DND-41 (cell line): ENCODE results near the gene SINHCAF.

Experiments
- ATAC-seq: fragments of 200-7000 bp; cut with Tn5 transposase; 3 replicates; pipeline ENCODE4 v1.9.1; 2021; ENCODE audit warnings: low read depth; ENCODE audit not compliant: insufficient read depth
- DNase-seq: peaks from one replicate; pipeline ENCODE4 v3.0.0-alpha.2; 2020
- H2AFZ ChIP-seq: 2 replicates; pipeline ENCODE4 v1.6.0; 2012; ENCODE audit warnings: low read depth, low read length
- H3K27ac ChIP-seq: 2 replicates; pipeline ENCODE4 v1.5.1; 2012; ENCODE audit warnings: low read length, inconsistent platforms
- H3K27me3 ChIP-seq: fragments of 200-600 bp; sonication (generic); 2 replicates; pipeline ENCODE4 v1.6.0; 2012; ENCODE audit warnings: low read length, mild to moderate bottlenecking, inconsistent platforms; ENCODE audit not compliant: insufficient read depth, poor library complexity
- H3K36me3 ChIP-seq: 2 replicates; pipeline ENCODE4 v1.5.1; 2012; ENCODE audit warnings: low read length, inconsistent platforms; ENCODE audit not compliant: insufficient read depth
- H3K4me1 ChIP-seq: 2 replicates; pipeline ENCODE4 v1.5.1; 2012; ENCODE audit warnings: mild to moderate bottlenecking, low read length; ENCODE audit not compliant: insufficient read depth
- H3K4me2 ChIP-seq: 2 replicates; pipeline ENCODE4 v1.6.0; 2012; ENCODE audit warnings: mild to moderate bottlenecking, moderate library complexity, low read length, inconsistent platforms; ENCODE audit not compliant: insufficient read depth
- H3K4me3 ChIP-seq, 2 experiments: fragments of 200-600 bp in 1 of 2; shearing (Covaris generic) in 1 of 2; 2 replicates each; pipeline ENCODE4 v1.5.1; 2012 to 2016; ENCODE audit warnings: inconsistent platforms in 2 of 2, low read length in 2 of 2, mild to moderate bottlenecking in 2 of 2, low read depth in 1 of 2, moderate library complexity in 1 of 2
- H3K79me2 ChIP-seq: 2 replicates; pipeline ENCODE4 v1.6.0; 2012; ENCODE audit warnings: low read length, inconsistent platforms; ENCODE audit not compliant: insufficient read depth
- H3K9ac ChIP-seq: 2 replicates; pipeline ENCODE4 v1.6.0; 2012; ENCODE audit warnings: low read depth, mild to moderate bottlenecking, inconsistent platforms, low read length, moderate library complexity
- H3K9me3 ChIP-seq: 2 replicates; pipeline ENCODE4 v1.5.1; 2012; ENCODE audit warnings: low read length, moderate library complexity, mild to moderate bottlenecking, inconsistent platforms; ENCODE audit not compliant: insufficient read depth, severe bottlenecking
- H4K20me1 ChIP-seq: 2 replicates; pipeline ENCODE4 v1.6.0; 2012; ENCODE audit warnings: low read length; ENCODE audit not compliant: insufficient read depth
- CTCF ChIP-seq: IDR thresholded peaks from 2 replicates; pipeline ENCODE4 v1.5.1; 2012; ENCODE audit warnings: borderline replicate concordance, low read length, moderate library complexity, mild to moderate bottlenecking; ENCODE audit not compliant: poor library complexity, severe bottlenecking; ENCODE audit errors: extremely low read depth
- EZH2 ChIP-seq: IDR thresholded peaks from 3 replicates; pipeline ENCODE4 v1.6.1; 2012; ENCODE audit warnings: borderline replicate concordance, low read depth, mild to moderate bottlenecking, moderate library complexity, low read length, inconsistent platforms; ENCODE audit not compliant: severe bottlenecking

The SINHCAF gene

GRCh38 chr12:31279390-31279924 lies 46.5 kb downstream of the SINHCAF start:
- Histone ChIP-seq H3K27ac (no peak overlapping the region), H3K36me3 (peaks cover 67% of the 10 kb centered on the region), H3K9me3 (no peaks in the 10 kb centered on the region), H3K4me1 (no peaks in the 10 kb centered on the region), H4K20me1 (peaks cover 11% of the 10 kb centered on the region; the same call in 1 of the 2 replicates), H2AFZ (no peak overlapping the region), H3K27me3 (no peaks in the 10 kb centered on the region), H3K79me2 (no peaks in the 10 kb centered on the region), H3K4me3 (no peak overlapping the region), H3K4me2 (no peak overlapping the region), H3K9ac (no peak overlapping the region)
- no peak for DNase-seq
- no peak for ATAC-seq
- TF ChIP-seq CTCF (no peak), EZH2 (no peak)

- Histone ChIP-seq H4K20me1 (peaks cover 13% of the 10 kb centered on the region; the same call in 1 of the 2 replicates), H3K79me2 (no peaks in the 10 kb centered on the region), H3K27me3 (no peaks in the 10 kb centered on the region), H3K4me1 (no peaks in the 10 kb centered on the region), H3K36me3 (peaks cover 64% of the 10 kb centered on the region), H3K9ac (no peak overlapping the region), H3K4me3 (no peak overlapping the region), H3K4me2 (no peak overlapping the region), H2AFZ (no peak overlapping the region), H3K9me3 (no peaks in the 10 kb centered on the region), H3K27ac (no peak overlapping the region)
- no peak for TF ChIP-seq CTCF
- no peak for TF ChIP-seq EZH2
- ATAC-seq (no peak), DNase-seq (no peak)
Observed at GRCh38 chr12:31278832-31279231, 47.1 kb downstream of the SINHCAF start.

- H3K9ac ChIP-seq = no peak overlapping the region
- H3K4me3 ChIP-seq = no peak overlapping the region
- ATAC-seq = no peak
- H3K79me2 ChIP-seq = no peaks in the 10 kb centered on the region
- H3K4me2 ChIP-seq = no peak overlapping the region
- peaks cover 13% of the 10 kb centered on the region; the same call in 1 of the 2 replicates for H4K20me1 ChIP-seq
- no peaks in the 10 kb centered on the region for H3K4me1 ChIP-seq
- peaks cover 60% of the 10 kb centered on the region for H3K36me3 ChIP-seq
- no peak overlapping the region for H3K27ac ChIP-seq
- DNase-seq = no peak
- no peaks in the 10 kb centered on the region for H3K9me3 ChIP-seq
- TF ChIP-seq EZH2 (no peak), CTCF (no peak)
- H2AFZ ChIP-seq = no peak overlapping the region
- no peaks in the 10 kb centered on the region for H3K27me3 ChIP-seq
Observed at GRCh38 chr12:31278424-31278823, 47.5 kb downstream of the SINHCAF start.
